ENCODE measurements around the gene S100G. TPM values are rescaled to one million over a fixed set of nuclear protein-coding genes. Genes with fewer than 3 reads are reported as not detected.

S100G gene
- total and polyA plus RNA-seq, 4 experiments from 2014 or later: not detected

- no peaks in the 10 kb centered on the region for H3K9me3 Mint-ChIP-seq
- POLR2A ChIA-PET (ENCODE audit: partially characterized antibody): no interaction called here
- CTCF ChIA-PET (ENCODE audit: partially characterized antibody): no interaction called here
Measured at GRCh38 chrX:16646366-16647138, 3.4 kb upstream of the S100G start.

GRCh38 chrX:16651391-16652024 is 1.6 kb downstream of the S100G start:
- Mint-ChIP-seq H3K9me3 (no peaks in the 10 kb centered on the region), H3K4me3 (no peak overlapping the region), H3K36me3 (peaks cover 0 to 2% of the 10 kb centered on the region in 2 donors), H3K4me1 (no peaks in the 10 kb centered on the region), H3K27ac (peak overlapping the region in 1 of 7 donors; percentile 21), H3K27me3 (no peaks in the 10 kb centered on the region)
- ChIA-PET CTCF (ENCODE audit: partially characterized antibody) (no interaction called here), POLR2A (ENCODE audit: partially characterized antibody) (no interaction called here)
- H3K9me3 ChIP-seq (ENCODE audit: control insufficient read depth in 1 of 2, low read length in 2 of 2): no peaks in the 10 kb centered on the region
- H3K27me3 ChIP-seq (ENCODE audit: insufficient read depth, low read length): no peaks in the 10 kb centered on the region
- intact Hi-C loops (cut with micrococcal nuclease): no loop called here
- no peak for DNase-seq
- H3K27ac ChIP-seq (ENCODE audit: low read depth, low read length): no peak overlapping the region
- H3K4me3 ChIP-seq (ENCODE audit: low read length in 2 of 2): no peak overlapping the region
- no peaks in the 10 kb centered on the region for H3K4me1 ChIP-seq (ENCODE audit: insufficient read depth, low read length)
- H3K36me3 ChIP-seq (ENCODE audit: insufficient read depth, low read length): no peaks in the 10 kb centered on the region

More at GRCh38 chrX:16646366-16647138, 3.4 kb upstream of the S100G start:
- Mint-ChIP-seq H3K27me3 (no peaks in the 10 kb centered on the region), H3K4me1 (no peaks in the 10 kb centered on the region), H3K4me3 (no peak overlapping the region), H3K36me3 (peaks cover 0 to 2% of the 10 kb centered on the region in 2 donors), H3K27ac (no peak overlapping the region)
- Histone ChIP-seq H3K27ac (ENCODE audit: low read depth, low read length) (no peak overlapping the region), H3K9me3 (ENCODE audit: control insufficient read depth in 1 of 2, low read length in 2 of 2) (no peaks in the 10 kb centered on the region), H3K27me3 (ENCODE audit: insufficient read depth, low read length) (no peaks in the 10 kb centered on the region), H3K4me1 (ENCODE audit: insufficient read depth, low read length) (no peaks in the 10 kb centered on the region), H3K4me3 (ENCODE audit: low read length in 2 of 2) (no peak overlapping the region), H3K36me3 (ENCODE audit: insufficient read depth, low read length) (no peaks in the 10 kb centered on the region)
- intact Hi-C loops (cut with micrococcal nuclease): no loop called here
- DNase-seq: no peak

GRCh38 chrX:16653424-16653823 is 3.5 kb downstream of the S100G start:
- H3K36me3 Mint-ChIP-seq: no peaks in the 10 kb centered on the region
- H3K9me3 ChIP-seq (ENCODE audit: control insufficient read depth in 1 of 2, low read length in 2 of 2): no peaks in the 10 kb centered on the region
- no peaks in the 10 kb centered on the region for H3K27me3 ChIP-seq (ENCODE audit: insufficient read depth, low read length)
- H3K4me1 Mint-ChIP-seq: no peaks in the 10 kb centered on the region
- no peak overlapping the region for H3K4me3 Mint-ChIP-seq
- no peak overlapping the region for H3K27ac ChIP-seq (ENCODE audit: low read depth, low read length)
- H3K4me1 ChIP-seq (ENCODE audit: insufficient read depth, low read length): no peaks in the 10 kb centered on the region
- no peak overlapping the region for H3K27ac Mint-ChIP-seq
- DNase-seq: no peak
- peaks cover 0 to 2% (median 0%) of the 10 kb centered on the region in 8 donors for H3K9me3 Mint-ChIP-seq
- H3K4me3 ChIP-seq (ENCODE audit: low read length in 2 of 2): no peak overlapping the region
- no peaks in the 10 kb centered on the region for H3K36me3 ChIP-seq (ENCODE audit: insufficient read depth, low read length)
- ChIA-PET CTCF (ENCODE audit: partially characterized antibody) (no interaction called here), POLR2A (ENCODE audit: partially characterized antibody) (no interaction called here)
- H3K27me3 Mint-ChIP-seq: no peaks in the 10 kb centered on the region
- intact Hi-C loops (cut with micrococcal nuclease): no loop called here

- Histone ChIP-seq H3K4me3 (ENCODE audit: low read length in 2 of 2) (no peak overlapping the region), H3K27ac (ENCODE audit: low read depth, low read length) (no peak overlapping the region), H3K36me3 (ENCODE audit: insufficient read depth, low read length) (no peaks in the 10 kb centered on the region), H3K9me3 (ENCODE audit: control insufficient read depth in 1 of 2, low read length in 2 of 2) (no peaks in the 10 kb centered on the region), H3K4me1 (ENCODE audit: insufficient read depth, low read length) (no peaks in the 10 kb centered on the region), H3K27me3 (ENCODE audit: insufficient read depth, low read length) (no peaks in the 10 kb centered on the region)
- intact Hi-C loops (cut with micrococcal nuclease): no loop called here
- DNase-seq: no peak
- no peaks in the 10 kb centered on the region for H3K27me3 Mint-ChIP-seq
- no peaks in the 10 kb centered on the region for H3K36me3 Mint-ChIP-seq
- no peak overlapping the region for H3K4me3 Mint-ChIP-seq
- H3K9me3 Mint-ChIP-seq: peaks cover 0 to 2% (median 0%) of the 10 kb centered on the region in 8 donors
- POLR2A ChIA-PET (ENCODE audit: partially characterized antibody): no interaction called here
- CTCF ChIA-PET (ENCODE audit: partially characterized antibody): no interaction called here
- H3K27ac Mint-ChIP-seq: no peak overlapping the region
- H3K4me1 Mint-ChIP-seq: no peaks in the 10 kb centered on the region
Measured at GRCh38 chrX:16654093-16654492, 4.1 kb downstream of the S100G start.

- Mint-ChIP-seq H3K9me3 (peaks cover 0 to 2% (median 0%) of the 10 kb centered on the region in 8 donors), H3K4me1 (no peaks in the 10 kb centered on the region), H3K27ac (no peak overlapping the region), H3K36me3 (no peaks in the 10 kb centered on the region), H3K4me3 (no peak overlapping the region), H3K27me3 (no peaks in the 10 kb centered on the region)
- H3K4me1 ChIP-seq (ENCODE audit: insufficient read depth, low read length): no peaks in the 10 kb centered on the region
- CTCF ChIA-PET (ENCODE audit: partially characterized antibody): no interaction called here
- H3K4me3 ChIP-seq (ENCODE audit: low read length in 2 of 2): no peak overlapping the region
- no peaks in the 10 kb centered on the region for H3K9me3 ChIP-seq (ENCODE audit: control insufficient read depth in 1 of 2, low read length in 2 of 2)
- no peaks in the 10 kb centered on the region for H3K27me3 ChIP-seq (ENCODE audit: insufficient read depth, low read length)
- no peak for DNase-seq
- POLR2A ChIA-PET (ENCODE audit: partially characterized antibody): no interaction called here
- no peaks in the 10 kb centered on the region for H3K36me3 ChIP-seq (ENCODE audit: insufficient read depth, low read length)
- H3K27ac ChIP-seq (ENCODE audit: low read depth, low read length): no peak overlapping the region
- intact Hi-C loops (cut with micrococcal nuclease): no loop called here
Measured at GRCh38 chrX:16658284-16658683, 8.3 kb downstream of the S100G start.

- Mint-ChIP-seq H3K4me3 (no peak overlapping the region), H3K36me3 (peaks cover 0 to 4% of the 10 kb centered on the region in 2 donors), H3K9me3 (peaks cover 0 to 2% (median 0%) of the 10 kb centered on the region in 8 donors), H3K27me3 (no peaks in the 10 kb centered on the region), H3K4me1 (no peaks in the 10 kb centered on the region), H3K27ac (no peak overlapping the region)
- DNase-seq: no peak
- ChIA-PET POLR2A (ENCODE audit: partially characterized antibody) (no interaction called here), CTCF (ENCODE audit: partially characterized antibody) (interaction anchor here (1.6 kb wide), 1 partner anchor 223 kb away, joined by 5 read pairs; no protein-coding TSS in a partner anchor)
- no peaks in the 10 kb centered on the region for H3K4me1 ChIP-seq (ENCODE audit: insufficient read depth, low read length)
- no peak overlapping the region for H3K27ac ChIP-seq (ENCODE audit: low read depth, low read length)
- no peaks in the 10 kb centered on the region for H3K9me3 ChIP-seq (ENCODE audit: control insufficient read depth in 1 of 2, low read length in 2 of 2)
- no peaks in the 10 kb centered on the region for H3K27me3 ChIP-seq (ENCODE audit: insufficient read depth, low read length)
- H3K36me3 ChIP-seq (ENCODE audit: insufficient read depth, low read length): no peaks in the 10 kb centered on the region
- no peak overlapping the region for H3K4me3 ChIP-seq (ENCODE audit: low read length in 2 of 2)
- intact Hi-C loops (cut with micrococcal nuclease): no loop called here
Measured at GRCh38 chrX:16659321-16659720, 9.4 kb downstream of the S100G start.

- Mint-ChIP-seq H3K27ac (no peak overlapping the region), H3K4me1 (no peaks in the 10 kb centered on the region), H3K9me3 (peaks cover 0 to 2% (median 0%) of the 10 kb centered on the region in 8 donors), H3K4me3 (no peak overlapping the region), H3K27me3 (no peaks in the 10 kb centered on the region), H3K36me3 (peaks cover 0 to 10% of the 10 kb centered on the region in 2 donors)
- POLR2A ChIA-PET (ENCODE audit: partially characterized antibody): no interaction called here
- Histone ChIP-seq H3K4me3 (ENCODE audit: low read length in 2 of 2) (no peak overlapping the region), H3K9me3 (ENCODE audit: control insufficient read depth in 1 of 2, low read length in 2 of 2) (no peaks in the 10 kb centered on the region), H3K4me1 (ENCODE audit: insufficient read depth, low read length) (no peaks in the 10 kb centered on the region), H3K27me3 (ENCODE audit: insufficient read depth, low read length) (no peaks in the 10 kb centered on the region), H3K27ac (ENCODE audit: low read depth, low read length) (no peak overlapping the region), H3K36me3 (ENCODE audit: insufficient read depth, low read length) (no peaks in the 10 kb centered on the region)
- intact Hi-C loops (cut with micrococcal nuclease): no loop called here
- DNase-seq: no peak
- CTCF ChIA-PET (ENCODE audit: partially characterized antibody): interaction anchor here (1.1 kb wide), 1 partner anchor 225 kb away, joined by 4 read pairs; no protein-coding TSS in a partner anchor
Measured at GRCh38 chrX:16661495-16661894, 11.5 kb downstream of the S100G start.
